ENCODE data around the gene TTC27.
"Not testable (repeated sequence)": the region's sequence is repeated elsewhere in the genome, so short reads cannot be mapped to it uniquely, and the experiment has no call there.

TTC27 gene

DNA sequence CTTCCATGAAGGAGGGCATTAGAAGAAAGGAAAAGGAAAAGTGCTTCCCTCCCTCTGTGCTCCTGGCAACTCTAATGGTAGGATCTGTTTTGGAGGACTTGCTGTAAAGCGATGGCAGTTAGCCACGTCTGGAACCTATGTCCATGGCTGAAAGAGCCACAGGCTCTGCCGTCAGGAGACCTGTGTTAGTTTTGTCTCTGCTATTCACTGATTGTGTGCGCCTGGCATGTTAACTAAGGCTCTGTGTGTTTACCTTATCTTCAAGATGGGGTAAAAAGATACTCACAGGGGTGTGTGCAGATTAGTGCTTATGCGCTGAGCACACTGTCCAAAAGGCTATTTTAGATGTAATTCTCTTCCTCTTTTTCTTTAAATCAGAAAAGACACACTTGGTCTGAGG lies 209.1 kb downstream of the TTC27 start:
- TF ChIP-seq, protein P1, sequence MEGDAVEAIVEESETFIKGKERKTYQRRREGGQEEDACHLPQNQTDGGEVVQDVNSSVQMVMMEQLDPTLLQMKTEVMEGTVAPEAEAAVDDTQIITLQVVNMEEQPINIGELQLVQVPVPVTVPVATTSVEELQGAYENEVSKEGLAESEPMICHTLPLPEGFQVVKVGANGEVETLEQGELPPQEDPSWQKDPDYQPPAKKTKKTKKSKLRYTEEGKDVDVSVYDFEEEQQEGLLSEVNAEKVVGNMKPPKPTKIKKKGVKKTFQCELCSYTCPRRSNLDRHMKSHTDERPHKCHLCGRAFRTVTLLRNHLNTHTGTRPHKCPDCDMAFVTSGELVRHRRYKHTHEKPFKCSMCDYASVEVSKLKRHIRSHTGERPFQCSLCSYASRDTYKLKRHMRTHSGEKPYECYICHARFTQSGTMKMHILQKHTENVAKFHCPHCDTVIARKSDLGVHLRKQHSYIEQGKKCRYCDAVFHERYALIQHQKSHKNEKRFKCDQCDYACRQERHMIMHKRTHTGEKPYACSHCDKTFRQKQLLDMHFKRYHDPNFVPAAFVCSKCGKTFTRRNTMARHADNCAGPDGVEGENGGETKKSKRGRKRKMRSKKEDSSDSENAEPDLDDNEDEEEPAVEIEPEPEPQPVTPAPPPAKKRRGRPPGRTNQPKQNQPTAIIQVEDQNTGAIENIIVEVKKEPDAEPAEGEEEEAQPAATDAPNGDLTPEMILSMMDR (IDR thresholded peaks at IDR 0.05; ENCODE audit: extremely low read depth, insufficient read depth, missing control alignments), result no peak
- DNase-seq (ENCODE audit: low spot score), result no peak
- in situ Hi-C loops (cut with MboI; ENCODE audit: low pct_unique_long_range_greater_than_20kb, low sequenced_read_pairs, unreplicated experiment), result no loop called here

GRCh38 chr2:32838418-32838817 lies 210.6 kb downstream of the TTC27 start:
- no peak for DNase-seq (ENCODE audit: low spot score)
- in situ Hi-C loops (cut with MboI; ENCODE audit: low pct_unique_long_range_greater_than_20kb, low sequenced_read_pairs, unreplicated experiment), result no loop called here
- TF ChIP-seq, protein P1 (IDR thresholded peaks at IDR 0.05; ENCODE audit: extremely low read depth, insufficient read depth, missing control alignments), result no peak

DNA sequence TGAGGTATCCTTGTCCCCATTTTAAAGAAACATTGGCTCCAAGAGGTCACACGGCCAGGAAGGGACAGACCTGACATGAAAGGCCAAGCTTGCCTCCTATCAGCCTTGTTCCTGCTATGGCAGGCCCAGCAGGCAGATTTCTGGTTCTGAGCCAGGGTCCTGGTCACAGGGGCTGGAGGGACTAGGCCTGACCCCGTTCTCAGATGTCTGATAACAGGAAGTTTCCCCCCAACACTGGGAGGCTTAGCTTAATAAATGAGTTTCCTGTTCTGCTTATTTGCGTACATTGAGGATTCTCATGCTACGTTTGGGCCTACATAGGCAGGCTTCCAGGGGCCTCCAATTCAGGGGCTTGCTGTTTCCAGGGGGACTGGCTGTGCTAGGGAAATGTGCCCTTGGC lies 211.1 kb downstream of the TTC27 start:
- no peak for DNase-seq (ENCODE audit: low spot score)
- TF ChIP-seq, protein P1 (IDR thresholded peaks at IDR 0.05; ENCODE audit: extremely low read depth, insufficient read depth, missing control alignments), result no peak
- in situ Hi-C loops (cut with MboI; ENCODE audit: low pct_unique_long_range_greater_than_20kb, low sequenced_read_pairs, unreplicated experiment), result no loop called here

DNA sequence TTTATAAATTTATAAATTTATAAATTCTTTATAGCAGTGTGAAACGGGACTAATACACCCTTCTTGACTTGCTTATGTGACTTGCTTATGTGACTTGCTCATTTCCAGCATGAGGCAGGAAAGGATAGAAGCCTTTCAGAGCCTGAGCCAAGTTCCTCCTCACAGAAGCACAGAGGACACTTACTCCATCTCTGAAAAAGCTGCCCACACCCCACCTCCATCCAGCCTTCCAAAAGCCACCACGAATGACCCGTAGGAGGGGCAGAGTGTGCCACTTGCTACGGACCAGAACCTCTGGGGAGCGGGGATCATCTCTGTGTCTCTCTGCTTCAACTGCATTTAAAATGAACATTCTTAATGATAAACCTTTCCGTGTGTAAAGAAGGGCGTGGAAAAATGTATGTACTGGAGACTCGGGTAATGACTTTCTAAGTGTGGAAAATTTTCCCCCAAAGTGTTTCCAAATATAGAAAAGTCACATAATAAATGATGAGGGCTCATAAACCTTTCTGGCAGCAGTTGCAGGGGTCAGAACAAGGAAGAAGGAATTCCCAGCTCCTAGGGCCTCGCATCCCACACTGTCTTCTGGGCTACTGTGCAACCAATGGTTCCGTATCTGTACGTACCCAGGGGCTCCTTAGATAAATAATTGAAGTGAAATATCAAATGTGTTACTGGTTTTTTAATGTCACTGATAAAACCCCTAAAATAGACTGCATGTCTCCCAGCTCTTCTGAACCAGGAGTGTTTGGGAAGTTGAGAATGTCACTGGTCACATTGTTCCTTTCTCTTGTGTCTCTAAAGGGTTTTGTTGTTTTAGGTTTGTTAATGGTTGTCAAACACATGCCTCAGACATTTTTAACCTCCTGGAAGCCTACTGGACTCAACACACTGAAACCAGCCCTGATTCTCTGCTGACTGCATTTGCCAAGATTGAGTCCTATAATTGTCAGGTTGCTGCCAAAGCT lies 214.4 kb downstream of the TTC27 start:
- TF ChIP-seq, protein P1 (IDR thresholded peaks at IDR 0.05; ENCODE audit: extremely low read depth, insufficient read depth, missing control alignments), result no peak
- in situ Hi-C loops (cut with MboI; ENCODE audit: low pct_unique_long_range_greater_than_20kb, low sequenced_read_pairs, unreplicated experiment), result no loop called here
- no peak for DNase-seq (ENCODE audit: low spot score)

DNA sequence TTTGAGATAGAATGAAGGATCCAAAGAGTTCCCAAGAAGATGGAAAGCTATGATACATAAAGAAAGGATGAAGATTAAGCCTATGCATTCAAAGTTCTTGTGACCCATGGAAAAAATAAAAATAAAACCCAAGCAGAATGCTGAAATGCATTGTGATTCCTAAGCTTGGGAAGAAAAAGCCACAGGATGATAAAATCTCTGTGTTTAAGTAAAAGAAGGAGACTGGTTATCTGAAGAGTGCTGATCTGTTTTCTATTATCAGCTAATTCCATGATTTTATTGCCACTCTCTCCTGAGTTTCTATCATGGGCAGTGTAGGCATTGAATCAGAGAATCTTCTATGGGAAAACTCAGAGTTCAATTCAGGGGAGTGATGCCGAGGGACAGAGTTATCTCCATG lies 215.8 kb downstream of the TTC27 start:
- DNase-seq (ENCODE audit: low spot score), result no peak
- TF ChIP-seq, protein P1 (IDR thresholded peaks at IDR 0.05; ENCODE audit: extremely low read depth, insufficient read depth, missing control alignments), result no peak
- in situ Hi-C loops (cut with MboI; ENCODE audit: low pct_unique_long_range_greater_than_20kb, low sequenced_read_pairs, unreplicated experiment), result no loop called here

- in situ Hi-C loops (cut with MboI; ENCODE audit: low pct_unique_long_range_greater_than_20kb, low sequenced_read_pairs, unreplicated experiment), result no loop called here
- DNase-seq (ENCODE audit: low spot score), result no peak
- TF ChIP-seq, protein P1 (IDR thresholded peaks at IDR 0.05; ENCODE audit: extremely low read depth, insufficient read depth, missing control alignments), result no peak
Measured at GRCh38 chr2:32844253-32844652, 216.4 kb downstream of the TTC27 start.

DNA sequence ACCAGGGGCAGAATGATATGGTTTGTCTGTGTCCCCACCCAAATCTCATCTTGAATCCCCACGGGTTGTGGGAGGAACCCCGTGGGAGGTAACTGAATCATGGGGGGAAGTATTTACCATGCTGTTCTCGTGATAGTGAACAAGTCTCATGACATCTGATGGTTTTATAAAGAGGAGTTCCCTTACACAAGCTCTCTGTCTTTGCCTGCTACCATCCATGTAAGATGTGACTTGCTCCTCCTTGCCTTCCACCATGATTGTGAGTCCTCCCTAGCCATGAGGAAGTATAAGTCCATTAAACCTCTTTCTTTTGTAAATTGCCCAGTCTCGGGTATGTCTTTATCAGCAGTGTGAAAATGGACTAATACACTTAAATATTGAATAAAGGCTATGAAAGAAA lies 218.4 kb downstream of the TTC27 start:
- DNase-seq (ENCODE audit: low spot score); in situ Hi-C loops (cut with MboI; ENCODE audit: low pct_unique_long_range_greater_than_20kb, low sequenced_read_pairs, unreplicated experiment): not testable (repeated sequence)

All from GM13977 (cell line).